Naive thymus-derived CD4-positive, alpha-beta T cell (primary cell): ENCODE measurements around the gene PLIN5. TPM values are rescaled to one million over a fixed set of nuclear protein-coding genes. Genes with fewer than 3 reads are reported as not detected.

Experiments
- ATAC-seq: fragments of 150-1000 bp; cut with Tn5 transposase; 2 replicates; pipeline ENCODE4 v1.10.0; 2021; ENCODE audit warnings: mild to moderate bottlenecking, moderate library complexity
- CTCF ChIA-PET: fragments of 350-600 bp; sonication (Branson Sonifier 250); formaldehyde crosslinking; loops from one replicate; lab custom pipeline; 2021; ENCODE audit warnings: antibody characterized with exemption; lab: Charles Lee
- POLR2A ChIA-PET: fragments of 350-600 bp; sonication (Branson Sonifier 250); formaldehyde crosslinking; loops from one replicate; lab custom pipeline; 2021; ENCODE audit warnings: antibody characterized with exemption, inconsistent platforms; lab: Charles Lee
- DNase-seq, 9 donors: peaks; one replicate each; pipeline versions ENCODE4 v3.0.0 to v3.0.0-alpha.2; 2020 to 2022; ENCODE audit warnings: mixed read lengths in 1 of 9
- H3K27ac ChIP-seq: one replicate; pipeline ENCODE4 v1.7.0; 2013; ENCODE audit warnings: mild to moderate bottlenecking, low read depth, low read length, moderate library complexity
- H3K27me3 ChIP-seq, 2 donors: one replicate each; pipeline ENCODE4 v1.7.0; 2013; ENCODE audit warnings: low read length in 2 of 2, mild to moderate bottlenecking in 2 of 2, moderate library complexity in 2 of 2; ENCODE audit not compliant: control insufficient read depth in 2 of 2, insufficient read depth in 2 of 2
- H3K36me3 ChIP-seq, 3 experiments: 1 replicate in 2 of 3; 2 replicates in 1 of 3; pipeline ENCODE4 v1.7.0; 2013; ENCODE audit warnings: low read length in 3 of 3, mild to moderate bottlenecking in 3 of 3, moderate library complexity in 1 of 3; ENCODE audit not compliant: insufficient read depth in 3 of 3, control insufficient read depth in 2 of 3
- H3K4me1 ChIP-seq, 2 donors: one replicate each; pipeline ENCODE4 v1.7.0; 2013; ENCODE audit warnings: low read length in 2 of 2, mild to moderate bottlenecking in 2 of 2, moderate library complexity in 1 of 2; ENCODE audit not compliant: control insufficient read depth in 2 of 2, insufficient read depth in 2 of 2
- H3K4me3 ChIP-seq: 2 replicates; pipeline ENCODE4 v1.7.0; 2013; ENCODE audit warnings: mild to moderate bottlenecking, low read length
- H3K9me3 ChIP-seq, 3 experiments: 1 replicate in 2 of 3; 2 replicates in 1 of 3; pipeline ENCODE4 v1.7.0; 2013; ENCODE audit warnings: low read length in 3 of 3; ENCODE audit not compliant: control insufficient read depth in 2 of 3
- H3K27ac Mint-ChIP-seq, 9 donors: one replicate each; pipeline ENCODE4 v1.8.0; 2020 to 2022; ENCODE audit warnings: mixed read lengths in 9 of 9, mild to moderate bottlenecking in 8 of 9, moderate library complexity in 5 of 9, inconsistent platforms in 2 of 9
- H3K27me3 Mint-ChIP-seq, 5 donors: one replicate each; pipeline ENCODE4 v1.8.0; 2021 to 2022; ENCODE audit warnings: mixed read lengths in 5 of 5, mild to moderate bottlenecking in 1 of 5
- H3K36me3 Mint-ChIP-seq, 5 donors: one replicate each; pipeline ENCODE4 v1.8.0; 2020 to 2022; ENCODE audit warnings: mixed read lengths in 5 of 5, mild to moderate bottlenecking in 3 of 5, inconsistent platforms in 1 of 5
- H3K4me1 Mint-ChIP-seq, 7 donors: one replicate each; pipeline ENCODE4 v1.8.0; 2020 to 2022; ENCODE audit warnings: mixed read lengths in 7 of 7, mild to moderate bottlenecking in 3 of 7, inconsistent platforms in 1 of 7
- H3K4me3 Mint-ChIP-seq, 10 donors: one replicate each; pipeline ENCODE4 v1.8.0; 2020 to 2022; ENCODE audit warnings: mild to moderate bottlenecking in 10 of 10, mixed read lengths in 10 of 10, moderate library complexity in 6 of 10, inconsistent platforms in 2 of 10
- H3K9me3 Mint-ChIP-seq, 11 donors: one replicate each; pipeline ENCODE4 v1.8.0; 2020 to 2022; ENCODE audit warnings: mixed read lengths in 11 of 11, mild to moderate bottlenecking in 4 of 11, inconsistent platforms in 1 of 11, moderate library complexity in 1 of 11
- intact Hi-C, 2 donors: fragments of 100-400 bp; cut with micrococcal nuclease; formaldehyde crosslinking; loops; one replicate each; pipeline ENCODE4 v1.15.1; 2023
- polyA plus RNA-seq, 2 donors: library from polyadenylated mRNA; unstranded; fragments of 300-500 nt; fragmentation: Illumina TruSeq; gene quantifications; one replicate each; pipeline ENCODE4 v1.2.3, GENCODE V29; 2021
- total RNA-seq, 6 experiments: library from RNA in 5 of 6; stranded (reverse) in 5 of 6; gene quantifications; 1 replicate in 5 of 6; 2 replicates in 1 of 6; pipeline ENCODE4 v1.2.3 and lab custom pipeline; 2021 to 2026

PLIN5 gene
- total and polyA plus RNA-seq, 7 experiments from 2014 or later, result 0.24 to 1.9 (median 1.1) TPM; not detected in 1

GRCh38 chr19:4492337-4493103 is 42.5 kb downstream of the PLIN5 start:
- Histone ChIP-seq H3K4me3 (no peak overlapping the region), H3K4me1 (no peaks in the 10 kb centered on the region), H3K27me3 (no peaks in the 10 kb centered on the region), H3K9me3 (no peaks in the 10 kb centered on the region), H3K27ac (no peak overlapping the region), H3K36me3 (peaks cover 0 to 71% (median 0%) of the 10 kb centered on the region in 3 experiments)
- Mint-ChIP-seq H3K9me3 (no peaks in the 10 kb centered on the region), H3K27ac (no peak overlapping the region), H3K27me3 (no peaks in the 10 kb centered on the region), H3K4me1 (no peaks in the 10 kb centered on the region), H3K4me3 (no peak overlapping the region), H3K36me3 (peaks cover 0 to 16% (median 5%) of the 10 kb centered on the region in 5 donors)
- CTCF ChIA-PET, result no interaction called here
- ATAC-seq, result no peak
- intact Hi-C loops, result no loop called here
- DNase-seq, result no peak
- POLR2A ChIA-PET, result no interaction called here

- ChIA-PET POLR2A (no interaction called here), CTCF (no interaction called here)
- Histone ChIP-seq H3K4me1 (no peaks in the 10 kb centered on the region), H3K27ac (no peak overlapping the region), H3K27me3 (no peaks in the 10 kb centered on the region), H3K9me3 (no peaks in the 10 kb centered on the region), H3K36me3 (peaks cover 0 to 68% (median 0%) of the 10 kb centered on the region in 3 experiments), H3K4me3 (no peak overlapping the region)
- ATAC-seq (no peak), DNase-seq (no peak)
- no peaks in the 10 kb centered on the region for H3K27me3 Mint-ChIP-seq
- no peaks in the 10 kb centered on the region for H3K4me1 Mint-ChIP-seq
- intact Hi-C loops, result no loop called here
- no peaks in the 10 kb centered on the region for H3K9me3 Mint-ChIP-seq
- no peak overlapping the region for H3K4me3 Mint-ChIP-seq
- peaks cover 0 to 20% (median 9%) of the 10 kb centered on the region in 5 donors for H3K36me3 Mint-ChIP-seq
- H3K27ac Mint-ChIP-seq, result no peak overlapping the region
Measured at GRCh38 chr19:4491446-4491845, 43.6 kb downstream of the PLIN5 start.

- Histone ChIP-seq H3K27ac (no peak overlapping the region), H3K36me3 (peaks cover 0 to 47% (median 0%) of the 10 kb centered on the region in 3 experiments), H3K4me1 (no peaks in the 10 kb centered on the region), H3K27me3 (no peaks in the 10 kb centered on the region), H3K9me3 (no peaks in the 10 kb centered on the region), H3K4me3 (no peak overlapping the region)
- Mint-ChIP-seq H3K27ac (no peak overlapping the region), H3K4me3 (no peak overlapping the region), H3K36me3 (peaks cover 0 to 26% (median 12%) of the 10 kb centered on the region in 5 donors), H3K9me3 (no peaks in the 10 kb centered on the region), H3K27me3 (no peaks in the 10 kb centered on the region), H3K4me1 (peaks cover 0 to 3% (median 0%) of the 10 kb centered on the region in 7 donors)
- POLR2A ChIA-PET, result no interaction called here
- CTCF ChIA-PET, result no interaction called here
- intact Hi-C loops, result no loop called here
- no peak for DNase-seq
- no peak for ATAC-seq
Measured at GRCh38 chr19:4488496-4488895, 46.5 kb downstream of the PLIN5 start.

GRCh38 chr19:4487572-4487971 is 47.5 kb downstream of the PLIN5 start:
- Histone ChIP-seq H3K9me3 (no peaks in the 10 kb centered on the region), H3K4me1 (no peaks in the 10 kb centered on the region), H3K27me3 (no peaks in the 10 kb centered on the region), H3K4me3 (no peak overlapping the region), H3K27ac (no peak overlapping the region), H3K36me3 (peaks cover 0 to 44% (median 0%) of the 10 kb centered on the region in 3 experiments)
- Mint-ChIP-seq H3K4me1 (peaks cover 0 to 3% (median 0%) of the 10 kb centered on the region in 7 donors), H3K27ac (peak overlapping the region in 1 of 9 donors; percentile 1), H3K36me3 (peaks cover 0 to 29% (median 12%) of the 10 kb centered on the region in 5 donors), H3K27me3 (no peaks in the 10 kb centered on the region), H3K4me3 (no peak overlapping the region), H3K9me3 (no peaks in the 10 kb centered on the region)
- CTCF ChIA-PET, result no interaction called here
- POLR2A ChIA-PET, result no interaction called here
- intact Hi-C loops, result no loop called here
- no peak for ATAC-seq
- DNase-seq, result no peak

GRCh38 chr19:4483385-4483784 is 51.6 kb downstream of the PLIN5 start:
- Mint-ChIP-seq H3K27ac (peak overlapping the region in 1 of 9 donors; percentile 16), H3K27me3 (no peaks in the 10 kb centered on the region), H3K4me3 (no peak overlapping the region), H3K4me1 (peaks cover 0 to 3% (median 0%) of the 10 kb centered on the region in 7 donors), H3K36me3 (peaks cover 0 to 21% (median 8%) of the 10 kb centered on the region in 5 donors), H3K9me3 (no peaks in the 10 kb centered on the region)
- Histone ChIP-seq H3K27ac (no peak overlapping the region), H3K4me3 (no peak overlapping the region), H3K9me3 (no peaks in the 10 kb centered on the region), H3K4me1 (no peaks in the 10 kb centered on the region), H3K27me3 (no peaks in the 10 kb centered on the region), H3K36me3 (peaks cover 0 to 24% (median 0%) of the 10 kb centered on the region in 3 experiments)
- POLR2A ChIA-PET, result interaction anchor here (0.6 kb wide), 1 partner anchor 20 kb away, joined by 3 read pairs; no protein-coding TSS in a partner anchor
- intact Hi-C loops, result no loop called here
- ATAC-seq (no peak), DNase-seq (no peak)
- CTCF ChIA-PET, result no interaction called here

GRCh38 chr19:4482721-4483364 is 52.2 kb downstream of the PLIN5 start:
- H3K4me1 ChIP-seq, result no peaks in the 10 kb centered on the region
- H3K27me3 ChIP-seq, result no peaks in the 10 kb centered on the region
- no peak overlapping the region for H3K27ac ChIP-seq
- no peaks in the 10 kb centered on the region for H3K9me3 ChIP-seq
- Mint-ChIP-seq H3K4me3 (no peak overlapping the region), H3K27ac (no peak overlapping the region), H3K27me3 (no peaks in the 10 kb centered on the region), H3K4me1 (peaks cover 0 to 3% (median 0%) of the 10 kb centered on the region in 7 donors), H3K9me3 (no peaks in the 10 kb centered on the region), H3K36me3 (peaks cover 0 to 19% (median 7%) of the 10 kb centered on the region in 5 donors)
- DNase-seq, result no peak
- ChIA-PET CTCF (no interaction called here), POLR2A (no interaction called here)
- intact Hi-C loops, result no loop called here
- H3K4me3 ChIP-seq, result no peak overlapping the region
- H3K36me3 ChIP-seq, result peaks cover 0 to 27% (median 0%) of the 10 kb centered on the region in 3 experiments
- ATAC-seq, result no peak
